GM03348 (cell line): ENCODE measurements around the gene MAST4.

ENCODE experiments used
- DNase-seq: peaks from one replicate; pipeline ENCODE4 v3.0.0; 2012; ENCODE audit warnings: low spot score

MAST4 gene

GRCh38 chr5:67133217-67133616, 537.0 kb downstream of the MAST4 start:
- no peak for DNase-seq

- no peak for DNase-seq
Observed at GRCh38 chr5:67133776-67134175, 537.6 kb downstream of the MAST4 start.

- DNase-seq: no peak
Observed at GRCh38 chr5:67135381-67135984, 539.3 kb downstream of the MAST4 start.

- no peak for DNase-seq
Observed at GRCh38 chr5:67139030-67139429, 542.8 kb downstream of the MAST4 start.

- no peak for DNase-seq
Observed at GRCh38 chr5:67140413-67140812, 544.2 kb downstream of the MAST4 start.

GRCh38 chr5:67141644-67142043, 545.5 kb downstream of the MAST4 start:
- no peak for DNase-seq

- DNase-seq: no peak
Observed at GRCh38 chr5:67142816-67143215, 546.6 kb downstream of the MAST4 start.

- no peak for DNase-seq
Observed at GRCh38 chr5:67143549-67143948, 547.4 kb downstream of the MAST4 start.

- DNase-seq: no peak
Observed at GRCh38 chr5:67144183-67144639, 548.0 kb downstream of the MAST4 start.

- no peak for DNase-seq
Observed at GRCh38 chr5:67146574-67146973, 550.4 kb downstream of the MAST4 start.

GRCh38 chr5:67146981-67147380, 550.8 kb downstream of the MAST4 start:
- no peak for DNase-seq

GRCh38 chr5:67147760-67148159, 551.6 kb downstream of the MAST4 start:
- no peak for DNase-seq

GRCh38 chr5:67149057-67149950, 553.1 kb downstream of the MAST4 start:
- no peak for DNase-seq

- peak; percentile 62 for DNase-seq
Observed at GRCh38 chr5:67149951-67150523, 553.8 kb downstream of the MAST4 start.

GRCh38 chr5:67152400-67152799, 556.2 kb downstream of the MAST4 start:
- no peak for DNase-seq

GRCh38 chr5:67153292-67153691, 557.1 kb downstream of the MAST4 start:
- no peak for DNase-seq

- DNase-seq: no peak
Observed at GRCh38 chr5:67154556-67155206, 558.5 kb downstream of the MAST4 start.

- peak; percentile 43 for DNase-seq
Observed at GRCh38 chr5:67156976-67157583, 560.9 kb downstream of the MAST4 start.

GRCh38 chr5:67160272-67160671, 564.1 kb downstream of the MAST4 start:
- no peak for DNase-seq

- peak; percentile 86 for DNase-seq
Observed at GRCh38 chr5:67160985-67161384, 564.8 kb downstream of the MAST4 start.

GRCh38 chr5:67161767-67162166, 565.6 kb downstream of the MAST4 start:
- DNase-seq: no peak

GRCh38 chr5:67163231-67163756, 567.1 kb downstream of the MAST4 start:
- DNase-seq: no peak
